Measurements from ENCODE around the gene DRD4. TPM values are rescaled to one million over a fixed set of nuclear protein-coding genes. Genes with fewer than 3 reads are reported as not detected.

The DRD4 gene
- total RNA-seq = 0.15 TPM in 1 of 2 replicates, not detected in the other

GRCh38 chr11:636511-637332 lies at the start of gene DRD4:
TSS of gene DRD4 (plus strand) at chr11:637269. CDS start at chr11:637305, 36 bp downstream.

GRCh38 chr11:615504-616319 lies 21.4 kb upstream of the DRD4 start, which contains the start of gene IRF7:
TSS of gene IRF7 (minus strand) at chr11:615950. CDS start at chr11:615364, 586 bp downstream.

GRCh38 chr11:624705-625635 lies 12.1 kb upstream of the DRD4 start, which contains the start of gene CDHR5:
TSS of gene CDHR5 (minus strand) at chr11:624955. CDS start at chr11:624902, 53 bp downstream.

GRCh38 chr11:626475-627307 lies 10.4 kb upstream of the DRD4 start, which contains the start of gene SCT:
TSS of gene SCT (minus strand) at chr11:627181. CDS start at chr11:627143, 38 bp downstream.

Other genes starting within 250 kb of the DRD4 start
- 1.9 and 2.0 TPM in 2 replicates for gene PKP3, start 243.1 kb upstream of the DRD4 start, total RNA-seq
- 25.1 and 29.9 TPM in 2 replicates for gene SIGIRR, start 222.3 kb upstream of the DRD4 start, total RNA-seq
- under 0.01 TPM in 1 of 2 replicates, not detected in the other for gene ANO9, start 195.3 kb upstream of the DRD4 start, total RNA-seq
- gene PTDSS2, start 187.0 kb upstream of the DRD4 start, total RNA-seq = 32.4 and 33.9 TPM in 2 replicates
- 272 and 273 TPM in 2 replicates for gene RNH1, start 130.0 kb upstream of the DRD4 start, total RNA-seq
- gene HRAS, start 101.7 kb upstream of the DRD4 start, total RNA-seq = 53.1 and 65.7 TPM in 2 replicates
- gene LRRC56, start 99.7 kb upstream of the DRD4 start, total RNA-seq = 0.30 and 0.34 TPM in 2 replicates
- gene LMNTD2, start 76.5 kb upstream of the DRD4 start, total RNA-seq = 0.59 and 0.84 TPM in 2 replicates
- gene RASSF7, start 76.3 kb upstream of the DRD4 start, total RNA-seq = 9.1 and 9.4 TPM in 2 replicates
- 18.1 and 20.5 TPM in 2 replicates for gene PHRF1, start 60.8 kb upstream of the DRD4 start, total RNA-seq
- gene IRF7, start 21.3 kb upstream of the DRD4 start, total RNA-seq = 11.1 and 16.3 TPM in 2 replicates
- not detected in 2 replicates for gene CDHR5, start 12.3 kb upstream of the DRD4 start, total RNA-seq
- gene SCT, start 10.1 kb upstream of the DRD4 start, total RNA-seq = not detected in 2 replicates
- 20.7 and 27.2 TPM in 2 replicates for gene DEAF1, start 58.0 kb downstream of the DRD4 start, total RNA-seq
- gene TMEM80, start 58.5 kb downstream of the DRD4 start, total RNA-seq = 8.2 and 8.9 TPM in 2 replicates
- gene EPS8L2, start 69.0 kb downstream of the DRD4 start, total RNA-seq = 11.8 and 13.5 TPM in 2 replicates
- gene TALDO1, start 110.2 kb downstream of the DRD4 start, total RNA-seq = 157 and 164 TPM in 2 replicates
- 26.3 and 28.1 TPM in 2 replicates for gene GATD1, start 140.2 kb downstream of the DRD4 start, total RNA-seq
- gene CEND1, start 152.8 kb downstream of the DRD4 start, total RNA-seq = 3.9 and 6.1 TPM in 2 replicates
- 12.9 and 13.6 TPM in 2 replicates for gene SLC25A22, start 161.0 kb downstream of the DRD4 start, total RNA-seq
- 17.2 and 21.9 TPM in 2 replicates for gene PIDD1, start 168.0 kb downstream of the DRD4 start, total RNA-seq
- 679 and 752 TPM in 2 replicates for gene RPLP2, start 172.7 kb downstream of the DRD4 start, total RNA-seq
- gene PNPLA2, start 181.6 kb downstream of the DRD4 start, total RNA-seq = 20.5 and 23.8 TPM in 2 replicates
- 3.0 and 6.1 TPM in 2 replicates for gene CRACR2B, start 190.7 kb downstream of the DRD4 start, total RNA-seq
- gene CD151, start 195.7 kb downstream of the DRD4 start, total RNA-seq = 585 and 606 TPM in 2 replicates
- gene POLR2L, start 205.3 kb downstream of the DRD4 start, total RNA-seq = 290 and 350 TPM in 2 replicates
- gene TSPAN4, start 205.6 kb downstream of the DRD4 start, total RNA-seq = 186 and 200 TPM in 2 replicates